Endothelial cell of umbilical vein (primary cell): Measurements from ENCODE around the gene SMTNL2.

Source experiments
- CTCF ChIP-seq, 2 donors: IDR thresholded peaks; 1 replicate in 1 of 2; 2 replicates in 1 of 2; pipeline ENCODE4 v1.5.1; 2011; ENCODE audit warnings: low read length in 2 of 2, mild to moderate bottlenecking in 2 of 2, moderate library complexity in 2 of 2, control low read depth in 1 of 2, inconsistent platforms in 1 of 2, low read depth in 1 of 2; ENCODE audit not compliant: insufficient read depth in 1 of 2; ENCODE audit errors: extremely low read depth in 1 of 2
- EZH2 ChIP-seq: IDR thresholded peaks from 2 replicates; pipeline ENCODE4 v1.6.1; 2012; ENCODE audit warnings: borderline replicate concordance, low read depth, mild to moderate bottlenecking, moderate library complexity, low read length, inconsistent platforms; ENCODE audit not compliant: severe bottlenecking
- GATA2 ChIP-seq: IDR thresholded peaks from 2 replicates; pipeline ENCODE4 v1.7.0; 2011; ENCODE audit warnings: low read depth, mild to moderate bottlenecking, moderate library complexity, mixed read lengths, low read length; ENCODE audit not compliant: insufficient read length, insufficient read depth
- POLR2A ChIP-seq: IDR thresholded peaks from 2 replicates; pipeline ENCODE4 v1.6.1; 2012; ENCODE audit warnings: low read depth, mild to moderate bottlenecking, control low read depth, low read length
- POLR2AphosphoS5 ChIP-seq: IDR thresholded peaks from 2 replicates; pipeline ENCODE4 v1.6.1; 2012; ENCODE audit warnings: low read depth, mild to moderate bottlenecking, control low read depth, low read length, moderate library complexity; ENCODE audit not compliant: insufficient read depth

- no peak for TF ChIP-seq CTCF (IDR thresholded peaks at IDR 0.05; ENCODE audit: extremely low read depth in 1 of 2, insufficient read depth in 1 of 2, low read depth in 1 of 2, low read length in 2 of 2)
- TF ChIP-seq POLR2AphosphoS5: no peak
- TF ChIP-seq EZH2: no peak
- no peak for TF ChIP-seq POLR2A
- TF ChIP-seq GATA2: no peak
Measured at GRCh38 chr17:4592240-4593005, 8.1 kb downstream of the SMTNL2 start.
